GM19468 (cell line): ENCODE results near the gene KRTAP29-1.
"Not testable (repeated sequence)": the region's sequence is repeated elsewhere in the genome, so short reads cannot be mapped to it uniquely, and the experiment has no call there.

Experiments used
- ATAC-seq: cut with Tn5 transposase; IDR thresholded peaks from one replicate; pipeline ENCODE4 v1.9.1; 2021; ENCODE audit warnings: mild to moderate bottlenecking, moderate library complexity, moderate number of reproducible peaks; ENCODE audit not compliant: unreplicated experiment; ENCODE audit errors: extremely low read depth

The KRTAP29-1 gene

GRCh38 chr17:41304091-41304490 lies 1.4 kb upstream of the KRTAP29-1 start:
- ATAC-seq = no peak

- ATAC-seq = no peak
Measured at GRCh38 chr17:41302981-41303380, 330 bp upstream of the KRTAP29-1 start.

- no peak for ATAC-seq
Measured at GRCh38 chr17:41301204-41301790, 1.4 kb downstream of the KRTAP29-1 start.

GRCh38 chr17:41298458-41299135 lies 4.1 kb downstream of the KRTAP29-1 start:
- ATAC-seq = no peak

GRCh38 chr17:41296846-41297245 lies 5.8 kb downstream of the KRTAP29-1 start:
- ATAC-seq = no peak

- ATAC-seq = no peak
Measured at GRCh38 chr17:41294016-41294415, 8.6 kb downstream of the KRTAP29-1 start.

GRCh38 chr17:41287050-41287449 lies 15.6 kb downstream of the KRTAP29-1 start:
- no peak for ATAC-seq

GRCh38 chr17:41284546-41284945 lies 18.1 kb downstream of the KRTAP29-1 start:
- ATAC-seq = no peak

- no peak for ATAC-seq
Measured at GRCh38 chr17:41284043-41284442, 18.6 kb downstream of the KRTAP29-1 start.

GRCh38 chr17:41278176-41278955 lies 24.3 kb downstream of the KRTAP29-1 start:
- ATAC-seq = no peak

- not testable (repeated sequence) for ATAC-seq
Measured at GRCh38 chr17:41275648-41276190, 26.9 kb downstream of the KRTAP29-1 start, which contains the start of gene KRTAP9-7. Gene KRTAP9-7, plus strand, starts transcription at chr17:41275698. Its CDS starts 0 bp downstream, at chr17:41275698.

- no peak for ATAC-seq
Measured at GRCh38 chr17:41271858-41272257, 30.8 kb downstream of the KRTAP29-1 start.

- ATAC-seq = not testable (repeated sequence)
Measured at GRCh38 chr17:41271323-41271722, 31.3 kb downstream of the KRTAP29-1 start.

GRCh38 chr17:41267711-41268110 lies 34.9 kb downstream of the KRTAP29-1 start:
- no peak for ATAC-seq

- ATAC-seq = no peak
Measured at GRCh38 chr17:41265078-41265477, 37.6 kb downstream of the KRTAP29-1 start, which contains the start of gene KRTAP9-6. Gene KRTAP9-6, plus strand, starts transcription at chr17:41265378. Its CDS starts 0 bp downstream, at chr17:41265378.

GRCh38 chr17:41264599-41264998 lies 38.1 kb downstream of the KRTAP29-1 start:
- ATAC-seq = no peak

GRCh38 chr17:41263212-41263611 lies 39.4 kb downstream of the KRTAP29-1 start:
- no peak for ATAC-seq

- no peak for ATAC-seq
Measured at GRCh38 chr17:41258406-41258805, 44.2 kb downstream of the KRTAP29-1 start.

GRCh38 chr17:41256291-41256685 lies 46.4 kb downstream of the KRTAP29-1 start:
- ATAC-seq = no peak

- not testable (repeated sequence) for ATAC-seq
Measured at GRCh38 chr17:41255381-41256290, 47.0 kb downstream of the KRTAP29-1 start, which contains the start of gene KRTAP9-9. Gene KRTAP9-9, plus strand, starts transcription at chr17:41255384.
